HG03095 (cell line): ENCODE measurements around the gene CDH13.

Experiments used
- ATAC-seq: cut with Tn5 transposase; IDR thresholded peaks from one replicate; pipeline ENCODE4 v1.9.1; 2021; ENCODE audit warnings: moderate library complexity; ENCODE audit not compliant: unreplicated experiment

CDH13 gene

GRCh38 chr16:83095941-83096692 lies 469.3 kb downstream of the CDH13 start:
- no peak for ATAC-seq

DNA sequence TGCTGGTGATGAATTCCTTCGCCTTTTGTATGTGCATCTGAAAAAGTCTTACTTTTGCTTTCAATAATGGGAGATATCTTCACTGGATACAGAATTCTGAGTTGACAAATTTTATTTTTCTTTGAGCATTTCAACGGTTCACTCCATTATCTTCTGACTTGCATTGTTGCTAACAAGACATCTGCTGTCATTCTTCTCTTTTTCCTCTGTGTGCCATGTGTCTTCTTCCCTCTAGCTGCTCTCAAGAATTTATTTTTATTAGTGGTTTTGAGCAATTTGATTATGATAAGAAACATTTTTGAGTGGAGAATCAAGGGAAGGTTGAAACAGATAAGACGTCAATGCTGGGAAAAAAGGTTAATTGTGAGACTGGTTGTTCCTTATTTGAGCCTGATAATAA lies 471.8 kb downstream of the CDH13 start:
- ATAC-seq, result no peak

DNA sequence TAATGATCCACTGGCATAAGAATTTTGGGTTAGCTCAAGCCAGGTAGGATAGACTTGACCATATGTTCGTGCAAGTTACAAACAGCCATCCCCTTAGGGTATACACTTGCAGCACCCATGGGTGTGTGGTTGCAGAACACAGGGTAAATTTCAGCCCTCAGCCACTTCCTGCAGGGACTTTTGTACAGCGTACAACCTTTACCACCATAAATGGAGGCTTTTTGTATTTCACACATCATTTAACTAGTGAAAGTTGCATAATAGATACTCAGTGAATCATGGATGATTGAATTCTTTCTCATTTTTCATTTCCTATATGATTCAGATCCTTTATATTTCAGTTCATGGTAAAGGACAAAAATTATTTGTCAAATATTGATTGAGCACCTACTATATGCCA lies 473.9 kb downstream of the CDH13 start:
- no peak for ATAC-seq

GRCh38 chr16:83102336-83102735 lies 475.6 kb downstream of the CDH13 start:
- no peak for ATAC-seq

DNA sequence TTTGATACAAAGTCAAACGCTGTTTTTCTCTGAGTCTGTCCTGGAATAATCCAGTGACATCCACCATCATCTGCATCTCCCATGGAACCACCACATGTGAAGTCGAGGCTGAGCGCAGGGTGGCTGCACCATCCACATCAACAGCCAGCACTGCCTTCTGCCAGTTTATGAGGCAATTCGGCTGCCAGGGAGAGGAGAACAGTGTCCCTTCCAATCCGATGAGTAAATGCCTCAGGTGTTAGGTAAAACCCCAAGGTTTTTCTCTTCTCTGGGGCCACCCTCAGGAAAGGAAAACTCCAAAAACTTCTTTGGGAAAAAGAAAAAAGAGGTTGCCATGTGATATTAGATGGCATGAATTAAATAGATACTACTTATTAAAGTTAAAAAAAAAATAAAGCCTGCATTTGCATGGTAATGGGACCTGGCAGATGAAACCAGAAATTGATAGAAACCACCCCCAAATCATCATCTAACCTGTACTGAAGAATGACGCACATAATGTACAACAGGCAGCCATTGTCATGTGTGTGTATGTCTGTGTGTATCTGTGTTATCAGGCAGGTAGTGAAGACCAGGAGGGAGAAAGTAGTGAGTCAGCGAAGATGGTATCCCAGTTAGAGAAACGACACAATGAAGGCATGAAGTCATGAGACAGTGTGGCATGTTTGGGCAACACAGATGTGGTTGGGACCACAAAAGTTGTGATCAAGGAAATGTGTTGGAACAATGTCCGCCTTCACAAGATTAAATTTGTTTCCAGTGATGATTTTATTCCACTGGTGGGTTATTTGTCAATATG lies 478.7 kb downstream of the CDH13 start:
- no peak for ATAC-seq

DNA sequence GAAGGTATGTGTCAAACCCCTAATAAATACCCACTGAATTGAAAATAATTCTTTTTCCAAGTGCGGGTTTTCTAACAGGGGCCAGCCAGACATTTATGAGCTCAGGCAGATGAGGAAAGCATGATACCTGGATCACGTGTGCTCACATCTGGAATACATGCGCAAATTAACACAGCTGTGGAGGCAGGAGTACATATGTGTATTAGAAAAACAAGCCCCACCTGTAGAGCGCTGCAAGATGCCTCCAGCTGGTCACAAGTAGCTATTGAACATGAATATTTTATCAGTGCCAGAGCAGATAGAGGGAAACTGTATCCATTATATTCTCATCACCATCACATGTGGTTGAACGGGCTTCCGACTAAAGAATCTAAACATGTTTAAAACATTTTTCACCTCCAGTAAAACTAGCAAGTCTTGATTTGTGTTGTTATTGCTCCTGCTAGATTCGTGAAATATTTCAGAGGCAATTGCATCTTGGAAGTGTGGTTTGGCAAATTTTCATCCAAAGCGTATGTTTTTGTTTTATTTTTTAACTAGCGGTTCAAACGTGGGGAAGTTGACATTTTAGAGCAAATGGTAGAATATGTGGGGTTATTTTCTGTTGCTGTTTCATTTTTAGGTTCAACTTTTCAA lies 482.8 kb downstream of the CDH13 start:
- no peak for ATAC-seq

- no peak for ATAC-seq
Measured at GRCh38 chr16:83110269-83110668, 483.5 kb downstream of the CDH13 start.

DNA sequence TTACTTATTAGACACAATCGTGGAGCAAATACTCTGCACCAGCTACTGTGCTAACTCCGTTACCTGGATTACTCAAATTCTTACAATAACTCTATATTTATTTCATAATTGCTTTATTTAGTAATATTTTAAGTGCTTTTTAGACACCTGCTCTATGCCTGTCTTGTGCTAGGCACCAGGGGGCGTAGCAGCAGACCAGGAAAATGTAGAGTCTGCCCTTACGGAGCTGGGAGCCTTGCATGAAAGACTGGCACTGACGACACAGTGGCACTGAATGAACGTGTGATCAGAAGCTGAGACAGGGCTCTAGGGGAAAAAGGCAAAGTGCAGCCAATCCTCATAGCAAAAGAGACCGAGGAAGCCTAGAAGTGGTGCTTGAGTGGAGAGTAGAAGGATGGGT lies 486.5 kb downstream of the CDH13 start:
- ATAC-seq, result no peak

- ATAC-seq, result no peak
Measured at GRCh38 chr16:83113811-83114210, 487.0 kb downstream of the CDH13 start.

GRCh38 chr16:83115491-83116232 lies 488.9 kb downstream of the CDH13 start:
- ATAC-seq, result no peak

- ATAC-seq, result no peak
Measured at GRCh38 chr16:83116274-83116892, 489.6 kb downstream of the CDH13 start.

GRCh38 chr16:83117810-83118209 lies 491.0 kb downstream of the CDH13 start:
- ATAC-seq, result no peak

- no peak for ATAC-seq
Measured at GRCh38 chr16:83118365-83118764, 491.6 kb downstream of the CDH13 start.

- no peak for ATAC-seq
Measured at GRCh38 chr16:83125999-83126568, 499.3 kb downstream of the CDH13 start.

DNA sequence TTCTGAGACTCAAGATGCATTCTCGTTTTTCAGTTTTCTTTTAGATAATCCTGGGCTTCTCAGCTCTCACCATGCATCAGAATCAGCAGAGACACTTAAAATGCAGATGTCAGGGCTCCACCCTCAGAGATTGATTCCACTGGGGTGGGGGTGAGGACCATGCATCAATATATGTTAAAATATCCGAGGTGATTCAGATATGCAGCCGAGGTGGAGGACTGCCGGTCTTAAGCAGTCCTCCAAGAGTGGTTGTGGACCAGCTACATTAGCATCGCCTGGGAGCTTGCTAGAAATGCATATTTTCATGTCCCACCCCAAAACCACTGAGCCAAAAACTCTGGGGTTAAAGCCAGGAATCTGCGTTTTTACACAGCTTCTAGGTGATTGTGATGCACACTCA lies 501.3 kb downstream of the CDH13 start:
- no peak for ATAC-seq

- ATAC-seq, result no peak
Measured at GRCh38 chr16:83130039-83130438, 503.3 kb downstream of the CDH13 start.

- ATAC-seq, result no peak
Measured at GRCh38 chr16:83134638-83135037, 507.9 kb downstream of the CDH13 start.

- ATAC-seq, result no peak
Measured at GRCh38 chr16:83136419-83136818, 509.6 kb downstream of the CDH13 start.

- no peak for ATAC-seq
Measured at GRCh38 chr16:83136924-83137323, 510.2 kb downstream of the CDH13 start.

GRCh38 chr16:83137326-83137781 lies 510.6 kb downstream of the CDH13 start:
- no peak for ATAC-seq
